Fibroblast of the conjunctiva (primary cell): ENCODE measurements around the gene ICAM3.
A peak's percentile ranks its signal among the peaks of the same experiment; 100 is the strongest.
"Not testable (repeated sequence)": the region's sequence is repeated elsewhere in the genome, so short reads cannot be mapped to it uniquely, and the experiment has no call there.

ENCODE experiments used
- DNase-seq: peaks from one replicate; pipeline ENCODE4 v3.0.0-alpha.2; 2010; ENCODE audit warnings: low read depth

Gene ICAM3, protein sequence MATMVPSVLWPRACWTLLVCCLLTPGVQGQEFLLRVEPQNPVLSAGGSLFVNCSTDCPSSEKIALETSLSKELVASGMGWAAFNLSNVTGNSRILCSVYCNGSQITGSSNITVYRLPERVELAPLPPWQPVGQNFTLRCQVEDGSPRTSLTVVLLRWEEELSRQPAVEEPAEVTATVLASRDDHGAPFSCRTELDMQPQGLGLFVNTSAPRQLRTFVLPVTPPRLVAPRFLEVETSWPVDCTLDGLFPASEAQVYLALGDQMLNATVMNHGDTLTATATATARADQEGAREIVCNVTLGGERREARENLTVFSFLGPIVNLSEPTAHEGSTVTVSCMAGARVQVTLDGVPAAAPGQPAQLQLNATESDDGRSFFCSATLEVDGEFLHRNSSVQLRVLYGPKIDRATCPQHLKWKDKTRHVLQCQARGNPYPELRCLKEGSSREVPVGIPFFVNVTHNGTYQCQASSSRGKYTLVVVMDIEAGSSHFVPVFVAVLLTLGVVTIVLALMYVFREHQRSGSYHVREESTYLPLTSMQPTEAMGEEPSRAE

DNA sequence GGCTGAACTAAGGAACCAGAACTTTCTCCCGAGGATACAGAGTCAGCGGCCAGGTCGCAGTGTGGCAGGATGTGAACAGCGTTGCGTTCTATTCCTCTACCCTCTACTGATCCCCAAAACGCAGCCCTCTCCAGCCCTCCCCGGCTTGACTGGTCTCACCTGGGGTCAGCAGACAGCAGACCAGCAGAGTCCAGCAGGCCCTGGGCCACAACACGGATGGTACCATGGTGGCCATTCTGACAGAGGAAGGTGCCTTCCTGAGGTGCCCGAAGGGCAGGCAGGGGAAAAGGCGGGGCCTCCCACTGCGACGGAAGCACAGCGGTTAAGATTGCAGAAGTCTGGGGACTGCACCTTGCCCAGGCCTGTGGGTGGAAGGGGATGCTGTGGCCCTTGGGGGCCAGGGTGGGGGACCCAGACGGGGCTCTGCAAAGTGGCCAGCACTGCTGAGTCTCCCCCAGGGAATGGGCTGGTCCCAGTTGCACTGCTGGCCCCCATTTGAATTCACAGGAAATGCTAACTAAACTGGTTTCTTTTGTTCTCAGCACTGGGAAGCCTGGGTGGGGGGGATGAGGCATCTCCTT is at the start of gene ICAM3:
Gene ICAM3, minus strand, starts transcription at position 245 of the 581 bp plus-strand sequence. Its CDS starts 10 bp downstream, at position 235.
- no peak for DNase-seq

DNA sequence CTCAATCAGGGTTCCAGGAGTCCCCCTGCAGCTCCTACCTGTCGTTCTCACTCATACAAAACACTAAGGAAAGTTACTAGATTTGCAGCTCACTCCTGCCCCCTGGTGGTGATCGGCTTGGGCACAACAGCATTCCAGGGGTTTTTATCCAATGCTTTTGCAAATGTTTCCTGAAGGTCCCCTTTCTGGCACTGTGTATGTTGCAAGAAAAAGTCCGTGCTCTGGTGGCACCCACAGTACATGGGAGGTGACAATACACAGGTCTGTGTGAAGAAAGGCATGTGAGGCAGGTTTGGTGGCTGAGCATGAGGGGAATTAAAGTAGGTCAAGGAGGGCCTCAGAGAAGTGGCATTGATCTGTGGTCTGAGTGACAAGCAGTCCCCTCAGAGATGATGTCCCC is 49.5 kb upstream of the ICAM3 start:
- peak; percentile 57 for DNase-seq

DNA sequence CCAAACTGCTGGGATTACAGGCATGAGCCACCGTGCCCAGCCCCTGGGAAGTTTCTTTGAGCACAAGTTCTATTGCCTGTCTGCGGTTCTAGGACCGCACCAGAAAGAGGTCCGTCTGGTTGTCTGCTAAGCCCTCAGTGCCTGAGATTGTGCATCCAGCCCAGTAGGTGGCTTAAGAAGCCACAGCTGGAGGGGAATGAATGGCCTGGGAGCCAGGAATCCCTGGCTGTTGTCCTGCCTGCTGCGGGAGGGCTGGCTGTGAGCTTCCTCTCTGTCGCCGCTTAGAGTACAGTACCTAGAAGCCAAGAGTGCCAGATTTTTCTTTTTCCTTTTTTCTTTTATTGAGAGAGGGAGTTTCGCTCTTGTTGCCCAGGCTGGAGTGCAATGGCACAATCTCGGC is 45.2 kb upstream of the ICAM3 start:
- DNase-seq, result no peak

- not testable (repeated sequence) for DNase-seq
Measured at GRCh38 chr19:10383223-10383499, 43.7 kb upstream of the ICAM3 start.

GRCh38 chr19:10380313-10381102 is 41.1 kb upstream of the ICAM3 start, which contains the start of gene TYK2:
Gene TYK2 (minus strand): TSS chr19:10380572. CDS start chr19:10378406, 2,166 bp downstream.
- DNase-seq, result peak; percentile 99

DNA sequence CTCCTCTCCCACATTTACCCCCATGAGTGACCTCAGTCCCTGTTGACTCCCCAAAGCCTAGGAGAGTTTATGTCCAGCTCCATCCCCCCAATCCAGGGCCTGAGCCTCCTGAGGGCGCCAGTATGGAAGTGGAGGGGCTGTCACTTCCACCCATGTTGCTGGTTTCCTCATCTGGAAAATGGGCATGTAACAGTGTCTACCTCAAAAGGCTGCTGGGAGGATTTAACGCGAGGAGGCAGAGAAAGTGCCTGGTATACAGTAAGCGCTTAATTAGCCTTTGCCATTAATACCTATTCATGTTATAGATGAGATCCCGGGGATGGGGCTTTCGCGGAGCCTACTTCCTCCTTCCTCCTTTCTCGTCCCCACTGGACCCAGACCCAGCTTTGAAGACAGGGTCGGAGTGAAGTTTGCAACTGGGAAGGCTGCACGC is 40.5 kb upstream of the ICAM3 start:
- no peak for DNase-seq

DNA sequence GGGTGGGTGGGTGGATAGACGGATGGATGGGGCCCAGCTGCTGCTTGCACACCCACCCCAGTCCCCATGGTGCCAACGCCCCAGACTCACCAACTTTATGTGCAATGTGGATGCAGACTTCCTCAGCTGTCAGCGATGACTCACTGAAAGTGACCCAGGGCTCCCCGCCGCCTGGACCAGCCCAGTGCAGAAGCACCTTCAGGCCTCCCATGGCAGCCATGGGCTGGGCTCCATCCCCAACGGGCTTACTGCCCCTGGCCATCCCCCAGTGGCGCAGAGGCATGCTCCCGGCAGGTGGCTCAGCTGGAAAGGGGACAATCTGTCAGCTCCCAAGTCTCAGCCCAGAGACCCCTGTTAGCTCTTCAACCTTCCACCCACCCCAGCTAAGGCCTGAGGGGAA is 38.7 kb upstream of the ICAM3 start:
- no peak for DNase-seq

DNA sequence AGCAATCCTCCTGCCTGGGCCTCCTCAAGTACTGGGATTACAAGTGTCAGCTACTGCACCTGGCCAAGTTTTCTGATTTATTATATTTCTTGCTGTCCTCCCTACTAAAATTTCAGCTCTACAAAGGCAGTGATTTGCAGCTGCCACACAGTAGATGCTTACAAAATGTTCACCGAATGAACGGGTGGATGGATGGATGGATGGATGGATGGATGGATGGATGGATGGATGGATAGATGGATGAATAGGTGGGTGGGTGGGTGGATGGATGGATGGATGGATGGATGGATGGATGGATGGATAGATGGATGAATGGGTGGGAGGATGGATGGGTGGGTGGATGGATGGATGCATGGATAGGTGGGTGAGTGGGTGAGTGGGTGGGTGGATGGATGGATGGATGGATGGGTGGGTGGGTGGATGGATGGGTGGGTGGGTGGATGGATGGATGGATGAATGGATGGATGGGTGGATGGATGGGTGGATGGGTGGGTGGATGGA is 37.8 kb upstream of the ICAM3 start:
- DNase-seq, result not testable (repeated sequence)

DNA sequence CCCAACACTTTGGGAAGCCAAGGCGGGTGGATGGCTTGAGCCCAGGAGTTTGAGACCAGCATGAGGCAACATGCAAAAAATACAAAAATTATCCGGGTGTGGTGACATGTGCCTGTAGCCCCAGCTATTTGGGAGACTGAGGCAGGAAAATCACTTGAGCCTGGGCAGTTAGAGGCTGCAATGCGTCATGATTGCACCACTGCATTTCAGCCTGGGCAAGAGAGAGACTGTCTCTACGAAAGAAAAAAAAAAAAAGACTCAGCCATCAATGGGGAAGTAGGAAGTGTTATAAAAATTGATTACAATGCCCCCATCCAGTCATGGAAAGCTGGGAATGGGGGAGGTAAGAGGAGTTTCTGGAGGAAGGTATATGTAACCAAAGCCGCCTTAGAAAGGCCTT is 35.5 kb upstream of the ICAM3 start:
- DNase-seq, result no peak

DNA sequence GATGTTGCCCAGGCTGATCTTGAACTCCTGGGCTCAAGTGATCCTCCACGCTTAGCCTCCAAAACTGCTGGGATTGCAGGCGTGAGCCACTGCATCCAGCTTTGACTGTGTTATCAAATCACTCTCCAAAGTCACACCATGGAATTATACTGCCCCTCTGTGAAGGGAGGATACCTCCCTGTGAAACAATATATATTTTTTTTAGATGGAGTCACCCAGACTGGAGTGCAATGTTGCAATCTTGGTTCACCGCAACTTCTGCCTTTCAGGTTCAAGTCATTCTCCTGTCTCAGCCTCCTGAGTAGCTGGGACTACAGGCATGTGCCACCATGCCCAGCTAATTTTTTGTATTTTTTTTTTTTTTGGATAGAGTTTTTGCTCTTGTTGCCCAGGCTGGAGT is 33.3 kb upstream of the ICAM3 start:
- DNase-seq, result no peak

- DNase-seq, result no peak
Measured at GRCh38 chr19:10368101-10368803, 28.8 kb upstream of the ICAM3 start.

- DNase-seq, result not testable (repeated sequence)
Measured at GRCh38 chr19:10366950-10367512, 27.6 kb upstream of the ICAM3 start.

- DNase-seq, result no peak
Measured at GRCh38 chr19:10365518-10365917, 26.1 kb upstream of the ICAM3 start.

DNA sequence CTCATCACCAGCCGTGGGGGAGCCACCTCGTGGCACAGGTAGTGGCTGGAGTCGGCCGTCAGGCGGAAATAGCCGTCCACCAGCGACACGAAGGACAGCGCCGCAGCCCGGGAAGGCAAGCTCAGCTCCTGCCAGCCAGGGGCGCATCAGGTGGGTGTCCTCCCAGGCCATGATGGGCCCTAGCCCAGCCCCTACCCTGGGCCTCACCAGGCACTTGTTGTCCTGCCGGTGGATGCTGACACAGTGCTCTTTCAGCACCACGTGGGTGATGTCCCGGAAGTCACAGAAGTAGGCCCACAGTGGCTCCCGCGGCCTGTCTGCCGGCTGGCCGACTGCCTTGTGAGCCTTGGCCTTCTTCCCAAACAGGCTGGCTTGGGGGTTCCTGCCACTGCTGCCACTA is 25.2 kb upstream of the ICAM3 start:
- DNase-seq, result no peak

GRCh38 chr19:10363789-10364281 is 24.4 kb upstream of the ICAM3 start:
- no peak for DNase-seq

DNA sequence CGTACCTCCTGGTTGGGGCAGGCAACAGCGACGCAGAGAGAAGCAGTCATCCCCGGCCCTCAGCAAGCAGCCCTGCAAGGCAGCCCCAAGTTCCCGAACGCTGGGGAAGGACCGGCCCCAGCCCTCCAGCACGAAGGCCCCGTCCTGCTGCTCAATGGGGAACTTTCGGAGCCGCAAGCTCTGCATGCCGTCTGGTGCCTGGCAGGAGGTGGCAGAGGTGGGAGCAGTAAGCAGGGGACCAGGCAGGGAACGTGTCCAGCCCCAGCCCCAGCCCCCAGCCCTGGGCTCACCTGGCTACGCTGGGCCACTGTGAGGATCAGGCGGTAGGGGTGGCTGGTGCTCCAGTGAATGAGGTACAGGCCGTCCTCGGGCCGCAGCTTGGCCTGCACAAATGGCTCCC is 22.8 kb upstream of the ICAM3 start:
- no peak for DNase-seq

DNA sequence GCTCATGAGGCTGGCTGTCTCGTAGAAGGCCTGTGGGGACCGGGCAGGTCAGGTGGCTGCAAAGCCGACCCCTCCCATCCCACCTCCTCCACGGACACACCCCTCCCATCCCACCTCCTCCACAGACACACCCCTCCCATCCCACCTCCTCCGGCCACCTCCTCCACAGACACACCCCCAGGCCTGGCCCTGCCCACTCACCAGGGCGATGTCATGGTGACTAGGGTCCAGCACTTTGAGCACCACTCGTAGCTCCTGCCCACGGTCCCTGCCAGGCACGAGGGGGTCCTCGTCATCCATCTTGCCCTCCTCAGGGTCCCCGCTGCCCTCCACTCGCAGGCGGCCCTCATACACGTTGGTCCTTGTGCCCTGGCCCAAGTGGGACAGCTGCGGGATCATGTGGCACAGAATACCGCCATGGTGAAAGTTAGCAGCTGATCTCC is 22.2 kb upstream of the ICAM3 start:
- no peak for DNase-seq

DNA sequence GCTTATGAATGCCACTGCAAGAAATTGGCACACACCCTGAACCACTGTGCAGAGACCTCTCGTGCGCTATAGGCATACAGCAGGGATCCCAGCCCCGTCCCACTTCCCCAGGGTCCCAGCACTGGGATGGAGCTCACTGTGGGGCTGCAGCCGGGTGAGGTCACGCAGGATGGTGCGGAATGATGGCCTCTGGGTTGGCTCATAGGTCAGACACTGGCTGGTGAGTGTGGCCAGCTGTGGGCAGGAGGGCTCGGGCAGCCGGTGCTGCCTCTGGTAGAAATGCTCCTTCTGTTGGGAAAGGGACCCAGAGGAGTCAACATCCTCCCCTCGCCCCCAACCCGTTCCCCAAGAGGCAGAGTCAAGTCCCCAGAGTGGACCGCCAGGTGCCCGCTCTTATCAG is 17.0 kb upstream of the ICAM3 start:
- DNase-seq, result no peak

GRCh38 chr19:10353793-10354391 is 14.5 kb upstream of the ICAM3 start:
- no peak for DNase-seq

DNA sequence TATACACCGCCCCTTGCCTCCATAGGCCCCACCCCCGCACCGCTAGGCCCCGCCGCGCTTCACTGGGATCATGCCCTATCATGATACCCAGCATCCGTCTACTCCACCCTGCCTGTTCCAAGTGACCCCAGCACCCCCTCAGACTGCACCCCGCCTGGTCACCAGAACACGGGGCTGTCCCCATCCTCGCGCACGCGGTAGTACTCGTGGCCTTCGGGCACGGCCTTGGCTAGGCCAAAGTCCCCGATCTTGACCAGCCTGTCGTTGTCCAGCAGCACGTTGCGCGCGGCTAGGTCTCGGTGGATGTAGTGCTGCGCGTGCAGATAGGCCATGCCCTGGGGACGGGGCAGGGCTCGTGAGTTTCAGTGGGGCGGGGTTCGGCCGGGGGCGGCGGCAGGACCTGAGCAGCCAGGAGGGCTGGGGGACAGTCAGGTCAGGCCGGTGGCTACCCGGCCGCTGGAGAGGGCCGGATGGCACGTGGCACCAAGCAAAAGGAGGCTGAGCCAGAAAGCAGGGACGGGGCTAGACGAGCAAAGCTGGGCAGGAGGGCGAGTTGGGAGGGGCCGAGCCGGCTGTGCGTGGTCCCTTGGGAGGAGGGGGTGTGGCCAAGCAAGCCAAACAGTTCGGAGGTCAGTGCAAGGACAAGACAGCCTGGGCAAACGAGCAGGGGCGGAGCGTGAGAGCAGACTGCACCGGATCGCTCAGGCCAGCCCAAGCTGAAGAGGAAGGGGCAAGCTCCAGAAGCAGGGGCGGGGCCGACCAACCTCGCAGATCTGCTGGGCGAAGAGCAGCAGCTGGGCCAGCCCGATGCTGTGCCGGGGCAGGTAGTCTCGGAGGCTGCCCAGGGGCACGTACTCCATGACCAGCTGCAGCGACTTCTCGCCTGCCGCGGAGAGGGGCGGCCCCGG is 13.6 kb upstream of the ICAM3 start:
- DNase-seq, result peak; percentile 64
